ENCODE data around the gene ATXN1.

DNA sequence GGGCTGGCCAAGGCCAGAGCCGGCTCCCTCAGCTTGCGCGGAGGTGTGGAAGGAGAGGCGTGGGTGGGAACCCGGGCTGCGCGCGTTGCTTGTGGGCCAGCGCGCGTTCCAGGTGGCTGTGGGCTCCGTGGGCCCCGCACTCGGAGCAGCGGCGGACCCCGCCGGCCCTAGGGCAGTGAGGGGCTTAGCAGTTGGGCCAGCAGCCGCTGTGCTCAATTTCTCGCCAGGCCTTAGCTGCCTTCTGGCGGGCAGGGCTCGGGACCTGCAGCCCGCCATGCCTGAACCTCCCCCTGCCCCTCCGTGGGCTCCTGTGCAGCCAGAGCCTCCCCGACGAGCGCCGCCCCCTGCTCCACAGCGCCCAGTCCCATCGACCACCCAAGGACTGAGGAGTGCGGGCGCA lies 414.4 kb downstream of the ATXN1 start:
- TF ChIP-seq, protein P1, sequence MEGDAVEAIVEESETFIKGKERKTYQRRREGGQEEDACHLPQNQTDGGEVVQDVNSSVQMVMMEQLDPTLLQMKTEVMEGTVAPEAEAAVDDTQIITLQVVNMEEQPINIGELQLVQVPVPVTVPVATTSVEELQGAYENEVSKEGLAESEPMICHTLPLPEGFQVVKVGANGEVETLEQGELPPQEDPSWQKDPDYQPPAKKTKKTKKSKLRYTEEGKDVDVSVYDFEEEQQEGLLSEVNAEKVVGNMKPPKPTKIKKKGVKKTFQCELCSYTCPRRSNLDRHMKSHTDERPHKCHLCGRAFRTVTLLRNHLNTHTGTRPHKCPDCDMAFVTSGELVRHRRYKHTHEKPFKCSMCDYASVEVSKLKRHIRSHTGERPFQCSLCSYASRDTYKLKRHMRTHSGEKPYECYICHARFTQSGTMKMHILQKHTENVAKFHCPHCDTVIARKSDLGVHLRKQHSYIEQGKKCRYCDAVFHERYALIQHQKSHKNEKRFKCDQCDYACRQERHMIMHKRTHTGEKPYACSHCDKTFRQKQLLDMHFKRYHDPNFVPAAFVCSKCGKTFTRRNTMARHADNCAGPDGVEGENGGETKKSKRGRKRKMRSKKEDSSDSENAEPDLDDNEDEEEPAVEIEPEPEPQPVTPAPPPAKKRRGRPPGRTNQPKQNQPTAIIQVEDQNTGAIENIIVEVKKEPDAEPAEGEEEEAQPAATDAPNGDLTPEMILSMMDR (IDR thresholded peaks at IDR 0.05) = no peak
- TF ChIP-seq ZBTB21 (CRISPR knock-in tag; IDR thresholded peaks at IDR 0.05; ENCODE audit: borderline replicate concordance) = no peak
- no peak for TF ChIP-seq CREB1 (CRISPR knock-in tag; IDR thresholded peaks at IDR 0.05)
- TF ChIP-seq NR2C2 (CRISPR knock-in tag; IDR thresholded peaks at IDR 0.05) = no peak
- no peak for TF ChIP-seq NFE2L1 (CRISPR knock-in tag; IDR thresholded peaks at IDR 0.05)
- TF ChIP-seq ZNF263 (CRISPR knock-in tag; IDR thresholded peaks at IDR 0.05; ENCODE audit: low read depth) = no peak
- TF ChIP-seq, protein P2, sequence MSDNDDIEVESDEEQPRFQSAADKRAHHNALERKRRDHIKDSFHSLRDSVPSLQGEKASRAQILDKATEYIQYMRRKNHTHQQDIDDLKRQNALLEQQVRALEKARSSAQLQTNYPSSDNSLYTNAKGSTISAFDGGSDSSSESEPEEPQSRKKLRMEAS (CRISPR knock-in tag; IDR thresholded peaks at IDR 0.05) = no peak
- TF ChIP-seq, protein P3, sequence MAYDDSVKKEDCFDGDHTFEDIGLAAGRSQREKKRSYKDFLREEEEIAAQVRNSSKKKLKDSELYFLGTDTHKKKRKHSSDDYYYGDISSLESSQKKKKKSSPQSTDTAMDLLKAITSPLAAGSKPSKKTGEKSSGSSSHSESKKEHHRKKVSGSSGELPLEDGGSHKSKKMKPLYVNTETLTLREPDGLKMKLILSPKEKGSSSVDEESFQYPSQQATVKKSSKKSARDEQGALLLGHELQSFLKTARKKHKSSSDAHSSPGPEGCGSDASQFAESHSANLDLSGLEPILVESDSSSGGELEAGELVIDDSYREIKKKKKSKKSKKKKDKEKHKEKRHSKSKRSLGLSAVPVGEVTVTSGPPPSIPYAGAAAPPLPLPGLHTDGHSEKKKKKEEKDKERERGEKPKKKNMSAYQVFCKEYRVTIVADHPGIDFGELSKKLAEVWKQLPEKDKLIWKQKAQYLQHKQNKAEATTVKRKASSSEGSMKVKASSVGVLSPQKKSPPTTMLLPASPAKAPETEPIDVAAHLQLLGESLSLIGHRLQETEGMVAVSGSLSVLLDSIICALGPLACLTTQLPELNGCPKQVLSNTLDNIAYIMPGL (CRISPR knock-in tag; IDR thresholded peaks at IDR 0.05) = no peak
- no peak for TF ChIP-seq GTF2I (CRISPR knock-in tag; conservative IDR thresholded peaks at IDR 0.05)
- no peak for TF ChIP-seq MYBL2 (CRISPR knock-in tag; IDR thresholded peaks at IDR 0.05)

All from WTC11 (cell line).